G401 (cell line): ENCODE measurements around the gene CORO7. TPM values are rescaled to one million over a fixed set of nuclear protein-coding genes. Genes with fewer than 3 reads are reported as not detected.

Experiments used
- DNase-seq: peaks from one replicate; pipeline ENCODE4 v3.0.0-alpha.2; 2015; ENCODE audit warnings: low spot score
- in situ Hi-C: cut with HindIII; loops from 2 replicates; pipeline ENCODE4 v1.10.0; 2016; ENCODE audit warnings: low sequenced_read_pairs, mixed read lengths
- total RNA-seq: library from RNA; depleted of rRNA; stranded (reverse); fragments of >200 nt; shearing (Covaris generic); gene quantifications from 2 replicates; pipeline ENCODE4 v1.2.3, GENCODE V29; 2014

The CORO7 gene
- total RNA-seq, 1 experiment from 2014 or later: 39.5 TPM

DNA sequence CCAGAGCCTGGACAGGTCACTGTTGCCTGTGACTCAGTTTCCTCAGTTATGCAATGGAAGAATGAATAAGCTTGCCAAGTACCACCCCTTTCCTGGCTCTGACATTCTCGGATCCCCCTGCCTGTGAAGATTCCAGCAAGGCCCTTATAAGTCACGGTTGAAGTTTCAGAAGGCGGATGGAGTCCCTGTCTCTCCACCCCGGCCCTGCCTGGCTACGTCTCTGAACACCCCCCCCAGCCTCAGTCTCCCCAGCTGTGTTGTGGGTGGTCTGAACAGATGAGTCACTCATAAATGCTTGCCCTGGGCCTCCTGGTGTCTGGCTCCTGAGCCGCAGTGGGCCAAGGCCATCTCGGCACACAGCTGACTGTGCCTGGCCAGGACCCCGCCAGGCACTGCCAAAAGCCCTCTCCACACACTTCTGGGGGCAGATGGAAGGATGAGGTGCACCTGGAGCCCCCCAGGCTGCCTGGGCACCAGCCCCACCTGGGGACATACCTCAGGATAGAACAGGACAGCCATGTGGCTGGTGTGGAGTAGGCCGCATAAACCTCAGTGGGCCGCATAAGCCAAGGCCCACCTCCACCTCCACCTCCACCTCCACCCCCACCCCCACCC lies 29.3 kb downstream of the CORO7 start:
- no peak for DNase-seq
- in situ Hi-C loops: no loop called here

DNA sequence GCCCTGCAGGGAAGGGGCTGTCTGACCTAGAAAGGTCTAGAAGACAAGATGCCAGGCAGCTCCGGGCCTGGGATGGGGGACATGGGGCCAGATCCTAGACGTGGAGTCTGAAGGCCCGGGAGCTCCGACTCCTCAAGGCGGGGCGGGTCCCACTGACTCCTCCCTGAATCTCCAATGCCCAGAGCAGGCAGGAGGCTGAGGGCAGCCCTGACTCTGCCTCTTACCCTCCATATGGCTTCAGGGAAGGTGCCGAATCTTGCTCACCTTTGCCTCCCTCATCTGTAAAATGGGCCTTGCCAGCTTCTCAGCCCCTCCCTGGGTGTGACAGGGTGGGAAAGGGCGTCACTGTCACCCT lies 30.0 kb downstream of the CORO7 start:
- in situ Hi-C loops: no loop called here
- no peak for DNase-seq

DNA sequence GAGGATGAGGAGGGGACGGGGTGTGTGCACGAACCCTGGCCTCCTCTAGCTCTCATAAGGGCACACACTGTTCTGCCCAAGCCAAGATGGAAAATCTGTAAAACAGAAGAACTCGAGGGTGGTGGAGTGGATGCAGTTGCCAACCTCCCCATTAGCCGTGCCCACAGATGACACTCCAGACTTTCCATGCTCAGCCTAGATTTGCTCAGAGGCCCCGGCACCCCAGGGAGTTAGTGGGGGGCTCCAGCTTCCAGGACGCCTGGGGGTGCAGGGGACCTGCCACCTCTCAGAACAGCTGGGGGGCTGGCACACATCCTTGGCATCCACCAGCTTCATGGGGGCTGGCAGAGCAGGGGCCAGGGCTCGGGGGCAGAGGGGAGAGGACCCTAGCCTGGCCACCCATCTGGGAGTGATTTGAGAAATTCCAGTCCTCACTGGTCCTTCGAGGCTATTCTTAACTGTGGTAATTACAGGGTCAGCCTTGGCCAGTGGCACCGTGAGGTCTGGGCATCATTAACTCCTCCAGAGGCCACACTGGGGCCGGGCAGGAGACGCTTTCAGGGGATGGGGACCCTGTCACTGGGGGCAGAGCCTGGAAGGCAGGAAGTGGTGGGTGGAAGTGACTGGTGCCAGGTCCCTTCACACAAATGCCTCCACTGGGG lies 30.5 kb downstream of the CORO7 start:
- in situ Hi-C loops: no loop called here

DNA sequence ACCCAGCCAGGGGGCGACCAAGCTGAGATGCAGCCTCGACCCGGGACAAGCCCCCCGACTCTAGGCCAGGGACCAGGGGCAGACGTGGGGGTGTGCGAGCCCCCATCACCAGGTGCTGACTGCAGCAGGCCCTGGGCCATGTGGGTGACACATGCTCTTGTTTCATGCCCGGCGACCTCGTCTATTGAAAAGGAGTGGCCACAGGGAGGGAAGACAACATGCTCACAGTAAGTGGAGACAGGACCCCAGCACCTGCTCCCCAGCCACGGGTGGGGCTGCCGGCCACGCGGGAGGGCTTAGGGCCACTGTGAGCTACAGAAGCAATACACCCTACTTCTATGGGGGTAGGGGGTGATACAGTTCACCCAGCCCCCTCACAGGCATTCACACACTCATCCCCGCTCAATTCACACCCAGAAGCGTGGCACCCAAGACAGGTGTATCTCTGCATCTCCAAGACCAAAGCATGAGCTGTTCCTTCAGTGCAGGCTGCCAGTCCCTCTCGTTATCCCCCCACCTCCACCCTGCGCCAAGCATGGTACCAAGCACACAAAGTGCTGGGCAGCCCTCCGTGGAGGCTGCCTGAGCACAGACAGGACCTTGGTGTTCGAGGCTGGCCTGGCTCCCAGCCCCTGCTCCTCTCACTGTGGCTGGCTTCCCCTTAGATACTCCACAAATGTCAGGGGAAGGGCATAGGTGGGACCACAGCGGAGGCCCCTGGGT lies 31.2 kb downstream of the CORO7 start:
- DNase-seq: no peak
- in situ Hi-C loops: no loop called here

More for the DNA sequence above, 30.5 kb downstream of the CORO7 start:
- DNase-seq: no peak

- no peak for DNase-seq
- in situ Hi-C loops: no loop called here
Measured at GRCh38 chr16:4384509-4384942, 31.9 kb downstream of the CORO7 start.

DNA sequence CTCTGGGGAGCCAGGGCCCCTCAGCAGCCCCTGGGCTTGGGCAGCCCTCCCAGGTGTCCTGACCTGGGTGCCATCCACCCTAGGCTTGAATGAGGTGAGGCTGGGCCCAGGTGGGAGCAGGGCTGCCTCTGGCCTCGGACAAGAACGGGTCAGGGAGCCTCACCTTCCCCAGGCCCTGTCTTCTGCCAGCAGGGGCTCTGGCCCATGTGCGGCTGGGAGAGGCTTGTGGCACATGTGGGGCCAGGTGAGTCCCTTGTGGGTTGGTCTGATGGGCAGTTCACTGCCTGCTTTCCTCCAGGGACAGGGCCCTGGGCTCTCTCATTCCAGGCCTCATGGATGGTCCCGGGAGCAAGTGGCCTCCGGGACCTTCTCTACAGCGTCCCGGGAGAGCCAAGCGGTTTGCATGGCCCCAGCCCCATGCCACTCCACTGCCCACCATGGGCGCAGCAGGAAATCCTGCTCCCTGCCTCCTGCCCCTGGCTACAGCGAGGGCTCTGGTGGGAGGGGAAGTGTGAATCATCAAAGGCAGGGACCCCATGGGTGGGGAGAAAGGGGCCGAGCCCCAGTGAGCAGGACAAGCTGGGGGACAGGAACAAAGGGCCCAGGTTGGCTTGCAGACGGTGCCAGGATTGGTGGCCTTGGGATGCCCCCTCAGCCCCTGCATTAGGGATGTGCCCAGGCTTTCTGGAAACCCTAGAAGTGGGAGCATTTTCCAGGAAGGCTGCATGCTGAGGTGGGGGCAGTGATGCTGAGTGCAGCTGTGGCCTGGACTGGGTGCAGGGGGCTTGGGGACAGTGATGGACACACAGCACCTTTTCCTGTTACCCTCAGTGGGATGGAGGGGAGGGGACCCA lies 32.6 kb downstream of the CORO7 start:
- in situ Hi-C loops: no loop called here
- DNase-seq: no peak

DNA sequence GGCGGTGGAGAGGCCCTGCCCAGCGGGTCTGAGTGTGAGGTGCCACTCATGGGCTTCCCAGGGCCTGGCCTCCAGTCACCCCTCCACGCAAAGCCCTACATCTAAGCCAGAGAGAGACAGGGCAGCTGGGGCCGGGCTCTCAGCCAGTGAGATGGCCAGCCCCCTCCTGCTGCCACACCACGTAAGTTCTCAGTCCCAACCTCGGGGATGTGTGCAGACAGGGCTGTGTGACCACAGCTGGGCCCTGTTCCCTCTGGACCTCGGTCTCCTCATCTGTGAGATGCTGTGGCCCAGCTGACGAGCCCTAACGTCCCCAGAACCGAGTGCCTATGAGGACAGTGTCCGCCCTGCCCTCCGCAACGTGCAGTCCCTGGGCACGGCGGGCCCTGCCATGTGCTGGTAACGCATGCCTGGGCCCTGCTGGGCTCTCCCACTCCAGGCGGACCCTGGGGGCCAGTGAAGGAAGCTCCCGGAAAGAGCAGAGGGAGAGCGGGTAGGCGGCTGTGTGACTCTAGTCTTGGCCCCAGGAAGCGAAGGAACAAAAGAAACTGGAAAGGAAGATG lies 33.5 kb downstream of the CORO7 start:
- in situ Hi-C loops: no loop called here
- no peak for DNase-seq

DNA sequence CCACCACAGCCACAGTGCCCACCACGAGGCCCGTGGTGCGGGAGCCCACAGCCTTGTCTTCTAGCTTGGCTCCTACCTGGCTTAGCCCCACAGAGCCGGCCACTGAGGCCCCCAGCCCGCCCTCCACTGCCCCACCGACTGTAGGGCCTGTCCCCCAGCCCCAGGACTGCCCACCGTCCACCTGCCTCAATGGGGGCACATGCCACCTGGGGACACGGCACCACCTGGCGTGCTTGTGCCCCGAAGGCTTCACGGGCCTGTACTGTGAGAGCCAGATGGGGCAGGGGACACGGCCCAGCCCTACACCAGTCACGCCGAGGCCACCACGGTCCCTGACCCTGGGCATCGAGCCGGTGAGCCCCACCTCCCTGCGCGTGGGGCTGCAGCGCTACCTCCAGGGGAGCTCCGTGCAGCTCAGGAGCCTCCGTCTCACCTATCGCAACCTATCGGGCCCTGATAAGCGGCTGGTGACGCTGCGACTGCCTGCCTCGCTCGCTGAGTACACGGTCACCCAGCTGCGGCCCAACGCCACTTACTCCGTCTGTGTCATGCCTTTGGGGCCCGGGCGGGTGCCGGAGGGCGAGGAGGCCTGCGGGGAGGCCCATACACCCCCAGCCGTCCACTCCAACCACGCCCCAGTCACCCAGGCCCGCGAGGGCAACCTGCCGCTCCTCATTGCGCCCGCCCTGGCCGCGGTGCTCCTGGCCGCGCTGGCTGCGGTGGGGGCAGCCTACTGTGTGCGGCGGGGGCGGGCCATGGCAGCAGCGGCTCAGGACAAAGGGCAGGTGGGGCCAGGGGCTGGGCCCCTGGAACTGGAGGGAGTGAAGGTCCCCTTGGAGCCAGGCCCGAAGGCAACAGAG lies 34.2 kb downstream of the CORO7 start:
- DNase-seq: no peak
- in situ Hi-C loops: no loop called here

DNA sequence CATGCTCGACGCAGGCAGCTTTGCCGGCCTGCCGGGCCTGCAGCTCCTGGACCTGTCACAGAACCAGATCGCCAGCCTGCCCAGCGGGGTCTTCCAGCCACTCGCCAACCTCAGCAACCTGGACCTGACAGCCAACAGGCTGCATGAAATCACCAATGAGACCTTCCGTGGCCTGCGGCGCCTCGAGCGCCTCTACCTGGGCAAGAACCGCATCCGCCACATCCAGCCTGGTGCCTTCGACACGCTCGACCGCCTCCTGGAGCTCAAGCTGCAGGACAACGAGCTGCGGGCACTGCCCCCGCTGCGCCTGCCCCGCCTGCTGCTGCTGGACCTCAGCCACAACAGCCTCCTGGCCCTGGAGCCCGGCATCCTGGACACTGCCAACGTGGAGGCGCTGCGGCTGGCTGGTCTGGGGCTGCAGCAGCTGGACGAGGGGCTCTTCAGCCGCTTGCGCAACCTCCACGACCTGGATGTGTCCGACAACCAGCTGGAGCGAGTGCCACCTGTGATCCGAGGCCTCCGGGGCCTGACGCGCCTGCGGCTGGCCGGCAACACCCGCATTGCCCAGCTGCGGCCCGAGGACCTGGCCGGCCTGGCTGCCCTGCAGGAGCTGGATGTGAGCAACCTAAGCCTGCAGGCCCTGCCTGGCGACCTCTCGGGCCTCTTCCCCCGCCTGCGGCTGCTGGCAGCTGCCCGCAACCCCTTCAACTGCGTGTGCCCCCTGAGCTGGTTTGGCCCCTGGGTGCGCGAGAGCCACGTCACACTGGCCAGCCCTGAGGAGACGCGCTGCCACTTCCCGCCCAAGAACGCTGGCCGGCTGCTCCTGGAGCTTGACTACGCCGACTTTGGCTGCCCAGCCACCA lies 35.1 kb downstream of the CORO7 start:
- in situ Hi-C loops: no loop called here
- peak; percentile 80 for DNase-seq

DNA sequence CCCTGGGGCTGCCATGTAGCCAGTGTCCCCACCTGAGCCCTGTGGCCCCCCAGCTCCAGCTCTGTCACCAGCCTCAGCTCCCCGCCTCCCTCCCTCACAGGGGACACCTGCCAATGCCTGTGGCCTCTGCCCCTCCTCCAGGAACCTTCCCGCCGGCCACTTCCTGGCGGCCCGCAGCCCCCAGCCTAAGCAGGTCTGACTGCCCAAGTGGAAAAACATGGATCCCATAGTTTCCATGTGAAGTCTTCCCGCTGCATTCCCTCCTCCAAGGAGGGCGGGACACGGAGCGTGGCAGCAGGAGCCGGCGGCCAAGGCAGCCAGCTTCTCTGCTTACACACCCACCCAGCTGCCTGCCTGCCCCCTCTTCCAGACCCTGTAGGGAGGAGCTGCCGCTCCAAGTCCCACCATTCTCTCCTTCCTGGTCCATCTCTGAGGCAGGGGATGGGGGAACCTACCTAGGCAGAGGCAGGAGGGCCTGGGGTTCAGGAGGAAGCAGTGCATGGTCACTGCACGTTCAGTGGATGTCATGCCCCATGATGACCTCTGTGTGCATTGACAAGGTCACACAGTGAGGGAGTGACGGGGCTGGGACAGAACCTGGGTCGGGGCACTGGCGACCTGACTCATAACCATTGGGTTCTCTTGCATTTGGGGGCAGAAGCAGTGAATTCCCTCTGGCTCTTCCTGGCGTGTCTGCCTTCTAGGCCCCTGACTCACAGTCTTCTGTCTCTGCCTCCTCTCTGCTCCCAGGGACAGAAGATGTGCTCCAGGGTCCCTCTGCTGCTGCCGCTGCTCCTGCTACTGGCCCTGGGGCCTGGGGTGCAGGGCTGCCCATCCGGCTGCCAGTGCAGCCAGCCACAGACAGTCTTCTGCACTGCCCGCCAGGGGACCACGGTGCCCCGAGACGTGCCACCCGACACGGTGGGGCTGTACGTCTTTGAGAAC lies 36.0 kb downstream of the CORO7 start:
- in situ Hi-C loops: no loop called here
- no peak for DNase-seq

DNA sequence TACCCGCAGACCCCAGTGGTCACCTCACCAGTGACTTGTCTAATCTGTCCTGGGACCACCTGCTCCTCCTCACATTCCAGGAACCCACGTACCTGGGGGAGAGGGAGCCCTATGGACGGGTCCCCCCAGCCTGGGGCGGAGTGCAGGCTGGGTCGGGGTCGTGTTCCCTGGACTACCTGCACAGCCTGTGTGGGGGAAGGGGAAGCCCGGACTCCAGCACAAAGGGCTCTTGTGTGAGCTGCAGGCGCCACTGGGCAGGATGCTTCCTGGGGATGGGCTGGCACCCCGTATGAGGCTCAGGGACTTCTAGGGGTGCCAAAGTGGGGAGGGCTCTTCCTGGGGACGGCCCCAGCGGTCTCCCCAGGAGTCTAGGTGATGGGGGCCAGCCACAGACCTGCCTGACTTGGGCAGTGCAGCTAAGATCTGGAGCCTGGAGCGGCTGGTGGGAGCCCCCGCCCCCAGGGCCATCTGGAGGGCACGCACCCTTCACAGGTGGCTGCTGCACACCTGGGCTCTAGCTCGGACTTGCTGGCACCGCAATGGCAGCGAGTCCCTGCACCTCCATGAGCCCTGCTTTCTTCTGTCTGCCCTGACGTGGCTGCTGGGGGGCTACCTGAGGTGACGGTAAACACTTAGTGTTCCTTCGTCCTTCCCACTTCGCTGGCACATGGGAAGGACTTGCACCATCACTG lies 37.3 kb downstream of the CORO7 start:
- in situ Hi-C loops: no loop called here
- no peak for DNase-seq

GRCh38 chr16:4378161-4378666 lies 38.2 kb downstream of the CORO7 start:
- DNase-seq: no peak
- in situ Hi-C loops: no loop called here

- in situ Hi-C loops: no loop called here
- DNase-seq: no peak
Measured at GRCh38 chr16:4377573-4378154, 38.7 kb downstream of the CORO7 start.

- no peak for DNase-seq
- in situ Hi-C loops: no loop called here
Measured at GRCh38 chr16:4376893-4377572, 39.4 kb downstream of the CORO7 start.
